ENCODE results near the gene HGFAC.

HGFAC gene

DNA sequence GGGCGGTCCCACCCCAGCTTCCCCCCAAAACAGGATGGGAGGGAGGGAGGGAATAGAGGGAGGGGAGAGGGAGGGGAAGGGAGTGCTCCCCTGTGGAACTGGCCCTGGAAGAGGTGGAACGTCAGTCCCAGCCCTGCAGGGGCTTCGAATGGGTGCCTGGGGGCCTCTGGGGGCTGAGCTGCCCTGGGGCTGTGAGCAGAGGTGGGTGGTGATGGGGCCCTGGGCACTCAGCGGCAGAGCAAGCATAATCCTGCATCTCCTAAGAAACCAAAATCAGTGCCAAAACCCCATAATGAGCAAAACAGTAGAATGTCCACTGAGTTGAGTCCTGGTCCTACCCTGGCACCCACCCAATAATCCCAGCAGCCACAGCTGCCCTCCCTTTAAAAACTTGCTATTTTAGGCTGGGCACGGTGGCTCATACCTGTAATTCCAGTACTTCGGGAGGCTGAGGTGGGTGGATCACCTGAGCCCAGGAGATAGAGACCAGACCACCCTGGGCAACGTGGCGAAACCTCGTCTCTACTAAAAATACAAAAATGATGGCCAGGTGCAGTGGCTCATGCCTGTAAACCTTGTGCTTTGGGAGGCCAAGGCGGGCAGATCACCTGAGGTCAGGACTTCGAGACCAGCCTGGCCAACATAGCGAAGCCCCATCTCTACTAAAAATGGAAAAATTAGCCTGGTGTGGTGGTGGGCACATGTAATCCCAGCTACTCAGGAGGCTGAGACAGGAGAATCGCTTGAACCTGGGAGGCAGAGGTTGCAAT is 32.4 kb downstream of the HGFAC start:
- DNase-seq (ENCODE audit: low spot score): no peak

DNA sequence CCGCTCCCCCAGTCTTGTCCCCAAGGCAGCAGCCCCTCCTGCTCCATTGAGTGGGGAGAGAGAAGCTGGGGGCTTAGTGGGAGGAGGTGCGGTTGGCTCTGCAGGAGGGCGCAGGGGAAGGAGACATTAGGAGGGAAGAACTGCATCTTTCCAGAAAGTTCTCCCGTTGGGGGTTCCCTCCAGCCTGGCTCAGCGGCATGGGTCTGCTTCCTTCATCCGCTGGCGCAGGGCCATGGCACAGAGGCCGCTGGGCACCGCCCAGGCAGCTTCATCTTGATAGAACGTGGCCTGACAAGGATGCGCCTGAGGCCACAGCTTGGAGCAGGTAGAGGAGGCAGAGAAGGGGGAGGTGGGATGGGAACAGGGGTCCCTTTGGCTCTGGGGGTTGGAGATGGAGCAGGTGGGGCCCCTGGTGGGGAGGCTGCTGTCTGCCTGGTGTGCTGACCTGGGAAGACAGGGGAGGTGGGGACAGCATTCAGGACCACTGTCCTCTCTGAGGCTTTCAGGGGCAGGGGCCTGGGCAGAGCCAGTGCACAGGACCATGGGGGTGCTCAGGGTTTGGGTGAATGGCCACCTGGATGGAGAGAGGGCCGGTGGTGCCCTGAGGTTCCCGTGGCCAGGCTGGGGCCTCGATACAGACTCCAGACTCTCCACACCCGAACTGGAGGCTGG is 33.4 kb downstream of the HGFAC start:
- DNase-seq (ENCODE audit: low spot score): no peak

DNA sequence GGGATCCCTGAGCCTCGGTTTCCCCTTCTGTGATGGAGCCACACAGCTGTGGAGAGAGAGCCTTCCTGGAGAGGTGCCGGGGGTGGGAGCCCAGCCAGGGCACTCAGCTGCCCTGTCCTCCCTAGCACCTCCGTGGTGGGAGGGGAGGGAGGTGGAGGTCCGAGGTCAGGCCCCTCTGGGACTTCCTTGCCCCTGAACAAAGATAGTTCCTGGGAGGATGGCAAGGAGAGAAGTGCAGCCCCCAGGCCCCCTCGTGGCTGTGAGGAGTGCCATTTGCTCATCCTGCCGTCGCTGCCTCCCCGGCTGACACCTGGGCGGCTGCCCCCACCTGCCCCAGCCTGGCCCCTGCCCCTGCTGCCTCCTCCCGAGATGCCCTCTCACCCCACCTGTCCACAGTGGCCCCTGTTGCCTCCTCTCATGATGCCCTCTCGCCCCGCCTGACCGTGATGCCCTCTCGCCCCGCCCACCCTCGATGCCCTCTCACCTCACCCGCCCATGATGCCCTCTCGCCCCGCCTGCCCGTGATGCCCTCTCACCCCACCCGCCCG is 34.0 kb downstream of the HGFAC start:
- DNase-seq (ENCODE audit: low spot score): no peak

DNA sequence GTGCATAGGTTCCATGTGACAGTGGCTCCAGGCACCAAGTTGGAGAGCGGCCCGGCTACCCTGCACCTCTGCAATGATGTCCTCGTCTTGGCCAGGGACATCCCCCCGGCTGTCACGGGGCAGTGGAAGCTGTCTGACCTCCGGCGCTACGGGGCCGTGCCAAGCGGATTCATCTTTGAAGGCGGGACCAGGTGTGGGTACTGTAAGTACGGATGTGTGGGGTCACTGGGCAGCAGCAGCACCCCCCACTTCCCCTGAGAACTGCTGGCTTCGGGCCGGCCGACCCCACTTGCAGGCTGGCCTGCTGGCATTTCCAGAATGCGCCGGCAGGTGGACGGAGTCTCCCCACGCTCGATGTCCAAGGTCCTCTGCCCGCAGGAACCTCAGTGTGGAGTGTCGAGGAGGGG is 34.6 kb downstream of the HGFAC start:
- no peak for DNase-seq (ENCODE audit: low spot score)

DNA sequence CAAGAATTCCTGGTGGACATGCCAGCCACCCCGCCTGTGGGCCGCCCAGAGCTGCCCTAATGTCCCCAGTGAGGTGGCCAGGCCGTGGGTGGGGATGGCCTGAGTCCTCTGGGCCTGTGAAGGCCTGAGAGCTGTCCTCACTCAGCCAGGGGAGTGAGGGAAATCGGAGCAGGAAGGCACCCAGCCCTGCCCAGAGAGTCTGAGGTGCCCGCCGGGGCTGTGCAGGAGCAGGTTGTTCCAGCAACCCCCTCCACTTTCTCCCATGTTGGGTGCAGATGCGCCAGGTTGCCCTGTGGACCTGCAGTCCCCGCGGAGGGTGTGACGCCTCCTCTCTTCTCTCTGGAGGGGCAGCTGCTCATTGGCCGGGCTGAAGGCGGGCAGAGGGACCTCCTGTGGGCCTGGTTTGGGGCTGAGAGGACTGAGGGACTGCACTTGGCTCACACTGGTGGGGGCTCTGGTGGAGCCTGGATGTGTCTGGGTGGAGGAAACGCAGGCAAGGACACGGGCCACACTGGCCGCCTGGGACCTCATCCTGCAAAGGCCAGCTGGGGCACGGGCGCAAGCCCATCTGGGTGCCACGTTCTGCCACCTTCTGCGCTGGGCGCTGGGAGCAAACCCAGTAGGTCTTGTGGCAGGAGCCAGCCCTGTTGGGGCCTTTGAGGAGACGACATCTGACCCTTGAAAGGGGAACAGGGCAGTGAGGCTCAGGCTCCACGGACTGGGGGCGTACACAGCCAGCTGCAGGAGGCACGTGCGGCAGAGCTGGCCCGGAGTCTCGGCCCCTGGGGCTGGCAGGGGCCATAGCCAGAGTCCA is 35.4 kb downstream of the HGFAC start:
- DNase-seq (ENCODE audit: low spot score): no peak

DNA sequence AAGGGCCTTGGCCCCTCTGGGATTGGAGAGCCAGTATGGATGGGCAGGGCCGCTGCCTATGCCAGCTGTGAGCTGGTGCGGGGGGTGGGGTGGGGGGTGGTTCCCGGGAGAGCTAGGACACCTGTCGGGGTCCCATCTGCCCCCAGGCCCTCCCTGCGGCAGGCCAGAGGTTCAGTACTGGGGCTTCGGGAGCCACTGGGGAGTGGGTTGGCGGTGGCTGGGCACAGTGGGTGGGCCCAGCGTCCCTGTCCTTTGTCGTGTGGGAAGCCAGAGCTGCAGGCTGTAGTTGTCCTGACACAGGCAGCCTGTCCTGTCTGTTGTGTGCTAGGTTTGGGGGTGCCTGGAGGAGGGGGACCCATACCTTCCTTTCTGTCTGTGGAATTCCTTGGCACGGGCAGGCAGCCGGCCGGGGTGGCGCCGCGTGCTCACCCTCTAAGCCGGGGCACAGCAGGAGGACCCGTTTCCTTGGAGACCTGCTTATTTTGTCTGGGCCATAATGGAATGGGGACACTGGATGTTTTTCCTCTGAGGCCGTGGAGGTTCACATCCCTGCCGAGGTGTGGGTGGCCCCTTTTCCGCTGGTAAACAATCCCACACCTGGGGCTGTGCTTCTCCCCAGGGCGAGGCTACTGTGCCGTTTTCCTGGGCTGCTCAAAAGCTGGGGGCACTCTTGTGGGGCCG is 36.1 kb downstream of the HGFAC start:
- DNase-seq (ENCODE audit: low spot score): no peak

DNA sequence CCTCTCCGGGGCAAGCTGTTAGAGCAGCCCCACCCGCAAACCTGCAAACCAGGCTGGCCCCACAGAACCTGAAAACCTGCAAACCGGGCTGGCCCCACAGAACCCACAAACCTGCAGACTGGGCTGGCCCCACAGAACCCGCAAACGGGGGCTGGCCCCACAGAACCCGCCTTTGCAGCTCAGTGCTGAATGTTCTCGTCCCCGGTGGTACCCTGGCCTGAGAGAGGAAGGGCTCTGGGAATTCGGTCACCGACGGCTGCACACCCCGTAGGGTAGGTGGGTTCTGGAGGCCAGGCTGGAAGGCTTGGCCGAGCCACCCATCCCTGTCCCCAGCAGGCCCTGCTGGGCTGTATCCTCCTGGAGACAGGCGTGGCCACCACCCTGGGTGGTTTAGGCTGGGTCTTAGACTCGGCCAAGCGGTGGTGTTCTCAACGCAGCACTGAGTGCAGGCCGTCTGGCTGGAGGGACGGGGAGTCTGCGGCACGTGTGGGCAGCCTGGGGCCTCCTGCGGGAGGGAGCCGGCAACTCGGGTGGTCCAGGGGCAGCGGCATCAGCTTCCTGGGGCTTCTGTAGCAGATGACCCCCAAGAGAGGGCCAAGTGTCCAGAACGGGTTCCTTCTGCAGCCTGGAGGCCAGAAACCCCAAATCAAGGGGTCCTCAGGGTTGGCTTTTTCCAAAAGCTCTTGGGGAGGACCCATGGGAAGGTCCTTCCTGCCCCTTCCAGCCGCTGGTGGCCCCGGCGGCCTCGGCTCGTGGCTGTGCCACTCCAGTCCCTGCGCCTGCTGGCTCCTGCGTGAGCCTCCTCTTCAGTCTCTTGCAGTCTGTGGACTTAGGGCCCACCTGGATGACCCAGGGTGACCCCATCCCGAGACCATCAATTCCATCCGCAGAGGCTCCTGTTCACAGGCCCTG is 36.9 kb downstream of the HGFAC start:
- DNase-seq (ENCODE audit: low spot score): no peak

DNA sequence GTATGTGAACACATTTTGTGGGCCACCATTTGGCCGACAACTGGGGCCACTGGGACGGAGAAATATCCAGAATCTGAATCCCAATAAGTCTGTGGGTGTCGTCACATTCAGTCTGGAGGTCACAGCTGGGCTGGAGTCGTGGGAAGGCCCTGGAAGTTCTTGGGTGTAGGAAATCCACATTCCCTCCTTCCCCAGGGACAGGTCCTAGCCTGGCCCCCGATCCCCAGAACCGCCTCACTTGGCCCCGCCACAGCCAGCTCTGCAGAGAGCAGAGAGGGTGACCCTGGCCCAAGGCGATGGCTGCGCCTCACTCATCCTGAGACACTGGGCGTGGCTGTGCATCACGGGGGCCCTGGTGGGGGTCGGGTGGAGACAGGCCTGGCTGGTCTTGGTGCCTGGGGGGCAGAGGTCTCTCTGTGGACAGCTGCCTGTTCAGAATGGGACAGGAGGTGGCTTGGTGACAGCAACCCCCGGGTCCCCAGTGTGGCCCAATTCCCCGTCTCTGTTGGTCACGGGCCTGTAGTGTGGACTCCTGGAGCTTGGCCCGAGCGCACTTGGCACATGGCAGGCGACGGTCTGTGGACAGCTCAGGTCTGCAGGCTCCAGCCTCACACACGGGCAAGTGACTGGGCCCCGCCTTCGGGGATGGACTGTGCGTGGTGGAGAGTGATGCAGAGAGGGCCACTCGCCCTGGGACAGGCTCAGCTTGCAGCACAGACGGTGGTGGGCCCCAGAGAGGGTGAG is 37.8 kb downstream of the HGFAC start:
- no peak for DNase-seq (ENCODE audit: low spot score)

DNA sequence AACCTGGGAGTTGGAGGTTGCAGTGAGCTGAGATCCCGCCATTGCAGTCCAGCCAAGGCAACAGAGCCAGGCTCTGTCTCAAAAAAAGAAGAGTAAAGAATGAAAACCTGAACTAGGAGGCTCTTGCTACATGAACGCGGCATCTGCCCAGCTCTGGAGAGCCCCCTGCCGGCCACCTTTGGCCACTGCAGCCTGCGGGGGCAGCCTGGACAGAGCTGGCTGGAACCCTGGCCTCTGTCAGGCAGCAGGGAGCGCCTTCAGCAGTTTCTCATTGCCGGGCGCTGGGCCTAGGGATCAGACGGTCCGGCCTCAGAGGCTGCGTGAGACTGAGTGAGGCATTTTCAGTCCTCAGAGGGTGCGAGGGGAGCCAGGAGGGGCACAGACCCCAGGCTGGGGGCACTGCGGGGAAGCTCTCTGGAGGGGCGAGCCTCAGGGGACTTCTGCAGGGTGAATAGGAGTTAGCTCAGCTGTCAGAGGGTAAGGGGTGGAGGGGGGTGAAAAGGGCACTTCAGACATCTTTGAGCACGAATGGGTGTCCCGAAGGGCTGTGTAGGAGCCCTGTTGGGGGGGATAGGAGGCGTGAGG is 38.9 kb downstream of the HGFAC start:
- DNase-seq (ENCODE audit: low spot score): peak; percentile 67

DNA sequence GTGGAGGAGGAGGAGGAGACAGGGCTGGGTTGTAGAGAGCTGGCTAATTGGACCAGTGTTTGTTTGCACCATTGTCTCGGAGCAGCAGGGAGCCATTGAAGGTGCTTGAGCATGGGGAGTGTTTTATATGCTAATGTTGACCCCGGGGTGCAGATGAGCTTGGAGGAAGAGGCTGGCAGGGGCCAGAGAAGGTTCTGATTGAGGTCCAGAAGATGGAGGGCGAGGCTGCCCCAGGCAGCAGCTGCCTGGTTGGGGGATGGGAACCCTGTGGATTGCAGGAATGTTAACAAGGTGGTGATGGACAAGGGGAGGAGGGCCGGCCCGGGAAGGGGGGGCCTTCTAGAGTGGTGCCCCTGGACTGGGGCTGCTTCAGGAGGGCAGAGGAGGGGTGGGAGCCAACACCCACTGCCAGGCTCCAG is 39.4 kb downstream of the HGFAC start:
- no peak for DNase-seq (ENCODE audit: low spot score)

DNA sequence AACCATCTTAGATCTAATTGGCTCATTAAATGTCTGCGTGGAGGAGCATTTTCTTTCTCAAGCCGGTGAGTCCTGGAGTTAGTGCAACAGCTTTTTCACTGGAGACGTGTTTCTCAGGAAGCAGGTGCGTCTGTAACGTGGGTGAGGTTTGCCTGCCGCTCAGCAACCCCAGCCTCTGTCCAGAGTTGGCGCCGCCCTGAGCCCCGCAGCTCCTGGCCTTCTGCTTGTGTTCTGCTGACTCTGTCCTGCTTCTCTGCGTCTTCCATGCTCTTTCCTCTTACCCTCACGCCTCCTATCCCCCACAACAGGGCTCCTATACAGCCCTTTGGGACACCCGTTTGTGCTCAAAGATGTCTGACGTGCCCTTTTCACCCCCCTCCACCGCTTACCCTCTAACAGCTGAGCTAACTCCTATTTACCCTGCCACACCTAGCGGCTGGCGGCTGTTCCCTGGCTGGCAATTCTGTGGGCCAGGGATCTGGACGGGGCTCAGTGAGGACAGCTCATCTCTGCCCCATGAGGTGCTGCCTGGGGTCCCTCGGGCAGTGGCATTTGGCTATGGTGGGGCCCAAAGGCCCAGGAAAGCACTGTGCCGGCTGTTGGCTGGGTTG is 40.1 kb downstream of the HGFAC start:
- DNase-seq (ENCODE audit: low spot score): no peak

DNA sequence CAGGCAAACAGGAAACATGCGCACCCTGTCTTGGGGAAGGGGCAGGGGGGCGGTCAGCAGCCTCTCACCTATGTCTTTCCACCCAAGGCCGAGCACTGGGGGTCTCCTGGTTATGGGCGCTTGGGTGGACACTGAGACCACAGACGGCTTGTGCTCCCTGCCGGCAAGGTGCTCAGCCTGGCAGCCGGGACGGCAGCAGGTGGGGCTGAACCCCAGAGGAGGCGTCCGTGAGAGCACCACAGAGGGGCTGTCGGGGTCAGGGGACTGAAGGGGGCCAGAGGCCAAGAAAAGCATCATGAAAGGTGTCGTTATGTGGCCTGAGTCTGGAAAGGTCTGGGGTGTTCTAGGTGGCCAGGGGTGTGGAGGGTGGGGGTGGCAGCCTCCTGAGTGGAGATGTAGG is 40.9 kb downstream of the HGFAC start:
- DNase-seq (ENCODE audit: low spot score): no peak

DNA sequence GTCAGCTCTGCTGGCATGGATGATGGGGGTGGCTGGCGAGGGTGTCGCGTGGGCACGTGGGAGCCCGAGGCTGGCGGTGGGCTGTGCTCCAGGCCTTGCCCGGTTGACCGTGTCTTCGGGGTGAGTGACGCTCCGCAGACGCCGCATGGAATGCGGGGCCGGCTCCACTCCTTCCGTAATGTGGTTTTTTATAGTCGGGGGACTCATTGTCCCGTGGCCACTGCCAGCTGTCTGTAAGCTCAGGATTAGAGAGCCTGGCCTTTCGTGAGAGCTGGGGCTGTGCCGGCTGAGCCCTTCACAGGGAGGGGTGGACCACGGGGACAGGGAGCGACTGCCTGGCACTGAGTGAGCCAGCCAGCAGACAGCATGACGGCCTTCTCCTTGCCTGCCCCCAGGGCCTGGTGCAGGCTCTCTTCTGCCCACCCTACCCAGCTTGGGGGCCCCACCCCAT is 41.7 kb downstream of the HGFAC start:
- no peak for DNase-seq (ENCODE audit: low spot score)

DNA sequence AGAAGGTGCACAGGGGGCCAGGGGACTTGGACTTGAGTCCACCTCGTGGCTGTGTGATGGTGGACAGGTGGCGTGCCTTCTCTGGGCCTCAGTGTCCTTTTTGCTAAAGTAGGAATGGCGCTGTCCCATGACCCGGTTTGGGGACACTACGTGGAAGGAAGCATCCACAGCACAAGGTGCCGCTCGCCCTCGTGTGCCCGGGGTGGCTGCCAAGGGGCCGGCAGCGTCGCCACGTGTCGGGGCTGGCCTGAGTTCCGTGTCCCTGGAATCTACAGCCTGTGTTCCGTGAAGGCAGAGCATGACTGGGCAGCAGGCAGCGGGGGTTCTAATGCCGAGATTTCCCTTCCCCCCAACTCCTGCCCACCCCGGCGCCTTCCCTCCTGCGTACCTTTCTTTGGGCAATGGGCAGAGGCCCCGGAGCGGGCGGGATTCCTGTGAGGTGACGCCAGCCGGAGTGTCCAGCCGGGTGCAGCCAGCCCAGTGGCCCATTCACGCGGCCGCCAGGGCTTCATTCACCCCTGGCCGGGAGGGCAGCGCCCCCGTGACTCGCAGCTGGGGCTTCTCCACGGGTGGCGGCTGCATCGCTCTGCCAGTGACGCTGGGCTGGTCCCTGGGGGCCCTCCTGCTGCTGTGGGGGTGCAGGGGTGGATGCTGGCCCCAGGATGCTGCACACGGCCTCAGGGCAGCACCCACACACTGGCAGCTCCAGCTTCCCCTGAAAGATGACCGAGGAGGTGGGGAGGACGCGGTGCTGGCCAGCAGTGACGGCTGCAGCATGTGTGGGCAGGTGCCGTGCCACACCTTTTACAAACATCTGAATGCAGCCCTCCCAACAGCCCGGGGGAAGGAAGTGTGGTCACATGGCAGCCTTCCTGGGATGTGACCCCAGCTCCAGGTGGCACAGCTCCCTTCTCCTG is 42.5 kb downstream of the HGFAC start:
- no peak for DNase-seq (ENCODE audit: low spot score)

DNA sequence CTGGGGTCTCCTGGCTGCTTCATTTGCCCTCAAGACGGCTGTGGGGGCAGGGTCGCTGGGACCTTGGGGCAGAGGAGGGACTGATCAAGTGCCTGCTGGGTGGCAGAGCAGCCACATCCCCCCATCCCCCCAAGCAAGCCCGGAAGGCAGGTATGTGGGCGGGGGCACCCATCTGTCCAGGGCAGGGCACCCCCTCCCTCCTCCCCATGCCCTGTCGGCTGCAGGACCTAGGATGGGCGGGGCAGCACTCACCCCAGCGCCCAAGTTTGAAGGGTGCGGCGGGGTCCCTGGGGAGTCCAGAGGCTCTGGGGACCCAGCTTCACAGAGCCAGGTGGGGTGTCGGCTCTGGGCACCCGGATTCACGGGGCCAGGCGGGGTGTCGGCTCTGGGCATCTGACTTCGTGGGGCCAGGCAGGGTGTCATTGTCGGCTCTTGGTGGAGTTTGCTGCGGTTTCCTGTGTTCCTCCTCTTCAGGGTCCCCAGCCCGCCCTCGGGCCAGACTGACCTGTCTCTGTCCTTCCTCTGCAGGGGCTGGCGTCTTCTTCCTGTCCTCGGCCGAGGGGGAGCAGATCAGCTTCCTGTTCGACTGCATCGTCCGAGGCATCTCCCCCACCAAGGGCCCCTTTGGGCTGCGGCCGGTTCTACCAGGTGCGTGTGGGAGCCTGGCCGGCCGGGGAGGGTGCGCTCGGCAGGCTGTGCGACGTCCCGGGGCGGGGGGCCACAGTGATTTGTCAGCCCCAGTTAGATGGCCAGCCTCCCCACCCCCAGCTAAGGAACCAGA is 43.4 kb downstream of the HGFAC start:
- no peak for DNase-seq (ENCODE audit: low spot score)

DNA sequence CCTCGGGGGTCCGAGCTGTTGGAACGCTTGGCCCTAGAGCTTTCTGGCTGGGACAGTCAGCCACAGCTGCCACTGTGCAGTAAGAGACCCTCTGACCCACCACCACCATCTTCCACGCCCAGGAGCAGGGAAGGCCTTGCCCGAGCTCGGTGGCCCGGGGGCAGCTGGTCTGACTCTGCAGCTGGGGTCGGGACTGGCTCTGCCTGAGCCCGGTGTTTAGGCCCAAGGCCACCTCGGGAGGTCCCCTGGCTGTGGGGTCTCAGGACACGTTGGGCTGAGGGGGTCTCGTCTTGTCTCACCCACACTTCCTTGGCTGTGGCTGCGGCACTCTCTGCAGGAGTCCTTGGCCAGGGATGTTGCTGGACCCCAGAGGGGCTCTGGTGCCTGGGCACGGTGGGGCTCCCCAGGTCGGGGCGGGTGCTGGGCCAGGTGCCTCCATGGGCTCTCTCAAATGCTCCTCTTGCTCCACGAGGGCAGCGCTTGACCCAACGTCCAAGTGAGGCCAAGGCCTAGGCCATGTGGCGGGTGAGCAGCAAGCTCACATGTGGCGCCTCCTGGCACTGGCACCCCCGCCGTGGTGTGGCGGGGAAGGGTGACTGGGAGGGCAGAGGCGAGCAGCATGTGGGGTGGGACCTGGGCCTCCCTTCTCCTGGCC is 44.2 kb downstream of the HGFAC start:
- no peak for DNase-seq (ENCODE audit: low spot score)
